ENCODE results near the gene MST1.

Gene MST1

DNA sequence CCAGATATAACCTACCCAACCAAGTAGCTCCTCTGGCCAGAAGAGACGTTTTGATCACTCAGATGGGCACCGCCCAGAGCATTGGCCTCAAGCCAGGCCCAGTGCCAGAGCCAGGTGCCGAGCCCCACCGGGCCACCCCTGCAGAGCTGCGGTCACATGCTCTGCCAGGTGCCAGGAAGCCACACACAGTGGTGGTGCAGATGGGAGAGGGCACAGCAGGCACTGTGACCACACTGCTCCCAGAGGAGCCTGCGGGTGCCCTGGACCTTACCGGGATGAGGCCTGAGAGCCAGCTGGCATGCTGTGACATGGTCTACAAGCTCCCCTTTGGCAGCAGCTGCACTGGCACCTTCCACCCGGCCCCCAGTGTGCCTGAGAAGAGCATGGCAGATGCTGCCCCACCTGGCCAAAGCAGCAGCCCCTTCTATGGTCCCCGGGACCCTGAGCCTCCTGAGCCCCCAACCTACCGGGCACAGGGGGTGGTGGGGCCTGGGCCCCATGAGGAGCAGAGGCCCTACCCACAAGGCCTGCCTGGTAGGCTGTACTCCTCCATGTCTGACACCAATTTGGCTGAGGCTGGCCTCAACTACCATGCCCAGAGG, 34.2 kb downstream of the MST1 start:
- no peak for DNase-seq

- DNase-seq: no peak
These were observed 35.0 kb downstream of the MST1 start for GRCh38 chr3:49654176-49654825.

- DNase-seq: no peak
These were observed 35.7 kb downstream of the MST1 start for GRCh38 chr3:49653621-49654020.

DNA sequence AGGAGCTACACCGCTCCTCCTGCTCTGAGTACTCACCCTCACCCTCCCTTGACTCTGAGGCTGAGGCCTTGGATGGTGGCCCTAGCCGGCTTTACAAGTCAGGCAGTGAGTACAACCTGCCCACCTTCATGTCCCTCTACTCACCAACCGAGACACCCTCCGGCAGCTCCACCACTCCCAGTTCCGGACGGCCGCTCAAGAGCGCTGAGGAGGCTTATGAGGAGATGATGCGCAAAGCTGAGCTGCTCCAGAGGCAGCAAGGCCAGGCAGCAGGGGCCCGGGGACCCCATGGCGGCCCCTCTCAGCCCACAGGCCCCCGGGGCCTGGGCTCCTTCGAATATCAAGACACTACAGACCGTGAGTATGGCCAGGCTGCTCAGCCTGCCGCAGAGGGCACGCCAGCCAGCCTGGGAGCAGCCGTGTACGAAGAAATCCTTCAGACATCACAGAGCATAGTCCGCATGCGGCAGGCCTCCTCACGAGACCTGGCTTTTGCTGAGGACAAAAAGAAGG, 36.3 kb downstream of the MST1 start:
- DNase-seq: no peak

DNA sequence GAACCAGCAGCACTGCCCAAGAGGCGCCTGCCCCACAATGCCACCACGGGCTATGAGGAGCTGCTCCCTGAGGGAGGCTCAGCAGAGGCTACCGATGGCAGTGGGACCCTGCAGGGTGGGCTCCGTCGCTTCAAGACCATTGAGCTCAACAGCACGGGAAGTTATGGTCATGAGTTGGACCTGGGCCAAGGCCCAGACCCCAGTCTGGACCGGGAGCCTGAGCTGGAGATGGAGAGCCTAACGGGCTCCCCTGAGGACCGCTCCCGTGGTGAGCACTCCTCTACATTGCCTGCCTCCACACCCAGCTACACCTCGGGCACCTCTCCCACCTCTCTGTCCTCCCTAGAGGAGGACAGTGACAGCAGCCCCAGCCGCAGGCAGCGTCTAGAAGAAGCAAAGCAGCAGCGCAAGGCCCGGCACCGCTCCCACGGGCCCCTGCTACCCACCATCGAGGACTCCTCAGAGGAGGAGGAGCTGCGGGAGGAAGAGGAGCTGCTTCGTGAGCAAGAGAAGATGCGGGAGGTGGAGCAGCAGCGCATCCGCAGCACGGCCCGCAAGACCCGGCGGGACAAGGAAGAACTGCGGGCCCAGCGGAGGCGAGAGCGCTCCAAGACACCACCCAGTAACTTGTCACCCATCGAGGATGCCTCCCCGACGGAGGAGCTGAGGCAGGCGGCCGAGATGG, 36.9 kb downstream of the MST1 start:
- no peak for DNase-seq

- no peak for DNase-seq
These were observed 38.6 kb downstream of the MST1 start for GRCh38 chr3:49650637-49651036.

DNA sequence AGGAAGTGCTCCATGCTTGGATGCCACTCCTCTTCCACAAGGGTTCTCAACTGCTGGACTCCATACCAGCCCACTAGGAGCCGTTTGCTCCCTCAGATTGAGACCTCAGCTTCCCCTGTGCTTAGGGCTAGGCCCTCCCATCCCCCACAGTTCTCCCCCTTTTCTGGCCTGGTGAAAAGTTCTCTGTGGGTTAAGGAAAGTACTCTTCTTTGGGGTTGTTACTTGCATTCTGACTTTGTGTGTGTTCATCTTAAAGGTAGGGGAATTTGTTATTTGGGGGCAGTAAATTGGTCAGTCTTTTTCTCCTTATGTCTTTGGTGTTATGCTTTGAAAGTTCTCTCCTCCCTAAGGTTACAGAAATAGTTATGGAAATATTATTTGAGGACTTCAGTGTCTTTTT, 39.1 kb downstream of the MST1 start:
- no peak for DNase-seq

DNA sequence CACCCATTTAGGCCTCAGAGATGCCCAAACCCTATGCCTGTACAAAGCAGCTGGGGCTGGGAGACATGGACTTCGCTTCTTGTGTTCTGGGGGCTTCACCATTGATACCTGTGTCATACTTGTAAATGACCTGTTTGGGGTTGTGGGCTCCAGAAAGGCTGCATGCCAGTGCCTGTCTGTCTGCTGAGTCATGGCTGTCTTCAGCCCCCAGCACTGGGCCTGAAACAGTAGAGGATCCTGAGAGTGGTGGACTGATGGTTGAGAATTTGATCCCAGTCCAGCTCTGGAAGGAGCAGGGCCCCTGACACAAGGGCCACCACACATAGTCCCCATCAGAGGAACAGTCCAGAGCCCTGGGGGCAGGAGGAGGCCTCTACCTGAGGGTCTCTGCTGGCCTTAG, 39.7 kb downstream of the MST1 start:
- no peak for DNase-seq

DNA sequence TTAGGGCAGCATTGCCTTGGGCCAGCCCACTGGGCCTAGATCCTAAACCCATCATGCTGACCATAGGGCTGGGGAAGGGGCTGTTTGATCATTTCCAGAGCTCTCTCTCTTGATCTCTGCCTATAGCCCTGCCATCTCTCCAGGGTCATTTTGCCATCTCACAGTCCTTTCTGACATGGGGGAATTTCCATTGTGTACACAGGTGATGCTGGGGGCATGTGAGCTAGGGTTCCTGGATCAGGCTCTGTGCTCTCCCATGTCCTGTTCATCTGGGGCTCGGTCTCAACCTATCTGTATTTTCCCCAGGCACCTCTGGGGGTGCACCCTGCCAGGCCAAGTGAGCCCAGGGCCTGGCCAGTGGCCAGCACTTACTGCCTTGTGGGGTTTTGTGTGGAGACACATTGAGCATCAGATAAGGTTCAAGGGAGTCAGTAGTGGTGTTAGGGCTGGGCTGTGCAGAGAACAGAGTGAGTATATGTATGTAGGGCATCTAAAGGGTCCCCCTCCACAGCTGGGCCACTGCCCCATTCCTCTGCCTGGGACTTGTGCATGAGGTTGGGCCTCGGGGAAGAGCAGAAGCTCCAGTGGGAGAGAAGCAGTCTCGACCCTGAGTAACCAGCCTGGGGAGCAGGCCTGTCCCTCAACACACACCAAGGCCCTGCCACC, 40.8 kb downstream of the MST1 start:
- DNase-seq: no peak

DNA sequence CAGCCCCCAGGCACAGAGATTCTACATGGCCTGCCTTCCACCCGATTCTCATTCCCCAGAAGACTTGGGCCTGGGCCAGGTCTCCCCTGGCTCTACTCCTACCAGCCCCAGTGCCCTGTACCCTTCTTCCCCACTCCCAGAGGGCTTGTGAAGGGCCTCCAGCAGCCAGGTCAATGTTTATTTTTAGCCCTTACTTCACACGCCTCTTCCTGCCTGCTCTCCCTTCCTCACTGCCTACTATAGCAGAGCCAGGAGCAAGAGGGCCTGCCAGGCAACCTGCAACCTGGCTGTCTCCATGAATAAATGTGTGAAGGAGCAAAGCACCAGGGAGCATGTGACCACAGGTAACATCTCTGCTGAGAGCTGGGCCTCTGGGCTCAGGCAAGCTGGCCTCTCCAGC, 41.5 kb downstream of the MST1 start:
- DNase-seq: no peak

GRCh38 chr3:49646236-49646635, 43.0 kb downstream of the MST1 start:
- no peak for DNase-seq

DNA sequence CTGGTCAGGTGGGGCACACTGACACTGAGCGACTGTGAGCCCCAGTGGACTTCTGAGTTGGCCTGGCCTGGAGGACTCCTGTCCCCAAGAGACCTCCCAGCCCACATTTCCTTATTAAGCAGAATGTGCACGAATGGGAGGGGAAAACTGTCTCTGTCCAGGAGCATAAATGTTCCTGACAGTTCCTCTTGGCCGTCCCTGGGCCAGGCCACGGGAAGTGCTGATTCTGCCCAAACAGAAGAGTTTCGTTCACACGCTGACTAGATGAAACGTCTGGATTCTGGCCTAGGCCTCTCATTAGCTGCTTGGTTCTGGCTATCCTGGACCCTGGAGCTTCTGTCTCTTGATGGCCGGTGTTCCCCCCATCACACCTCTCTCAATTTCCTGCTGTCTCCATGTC, 44.6 kb downstream of the MST1 start:
- no peak for DNase-seq

GRCh38 chr3:49642708-49643145, 46.5 kb downstream of the MST1 start:
- DNase-seq: no peak

GRCh38 chr3:49641921-49642707, 47.2 kb downstream of the MST1 start:
- DNase-seq: no peak

GRCh38 chr3:49641292-49641691, 48.0 kb downstream of the MST1 start:
- no peak for DNase-seq

DNA sequence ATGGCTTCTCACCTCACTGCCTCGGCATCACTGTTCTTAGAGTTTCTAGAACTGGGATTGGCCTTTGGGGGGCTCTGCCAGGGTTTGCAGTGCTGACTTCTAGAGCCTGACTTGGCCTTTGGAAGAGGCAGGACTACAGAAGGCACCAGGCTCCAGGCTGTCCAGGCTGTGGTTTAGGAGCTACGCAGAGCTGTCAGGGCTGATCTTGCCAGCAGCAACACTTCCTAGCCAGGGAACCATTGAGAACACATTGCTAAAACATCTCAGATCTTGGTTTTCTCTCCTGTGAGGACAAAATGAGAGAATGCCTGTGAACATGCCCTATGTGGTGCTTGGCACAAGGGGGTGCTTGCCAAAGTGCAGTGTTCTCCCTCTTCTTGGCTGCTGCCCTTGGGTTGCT, 49.7 kb downstream of the MST1 start:
- no peak for DNase-seq

DNA sequence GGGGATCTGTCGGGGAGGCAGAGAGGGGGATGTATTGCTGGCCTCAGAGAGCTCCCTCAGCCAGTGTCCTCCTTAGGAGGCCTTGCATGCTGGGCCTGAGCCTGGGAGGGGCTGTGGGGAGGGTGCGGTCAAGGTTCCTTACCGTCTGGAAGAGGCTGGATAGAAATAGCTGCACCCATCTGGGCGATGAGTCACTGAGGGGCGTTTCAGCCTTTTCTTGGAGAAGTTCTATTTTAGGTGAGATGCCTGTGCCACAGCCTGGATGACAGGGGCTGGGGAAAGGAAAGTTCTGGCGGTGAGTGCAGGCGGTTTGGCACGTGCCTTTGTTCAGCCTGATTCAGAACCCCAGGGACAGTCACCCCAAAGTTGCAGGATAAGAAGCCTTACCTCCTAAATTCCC, 50.8 kb downstream of the MST1 start:
- no peak for DNase-seq

GRCh38 chr3:49636883-49637609, 52.2 kb downstream of the MST1 start:
- no peak for DNase-seq

- no peak for DNase-seq
These were observed 54.5 kb downstream of the MST1 start for GRCh38 chr3:49634736-49635135.
